ENCODE measurements around the gene HSPB3. TPM values are rescaled to one million over a fixed set of nuclear protein-coding genes. Genes with fewer than 3 reads are reported as not detected.
A peak's percentile ranks its signal among the peaks of the same experiment; 100 is the strongest.

The HSPB3 gene
- total RNA-seq (2014; rRNA removed), result not detected in 2 replicates
- Bru-seq, nascent RNA, result not detected
- BruChase-seq, experiment 1, labeled RNA remaining after a 6-hour chase, result not detected
- percentile 16 among the genes with signal in this experiment for BruChase-seq, experiment 2, labeled RNA remaining after a 2-hour chase
- long read RNA-seq, result 0 reads

DNA sequence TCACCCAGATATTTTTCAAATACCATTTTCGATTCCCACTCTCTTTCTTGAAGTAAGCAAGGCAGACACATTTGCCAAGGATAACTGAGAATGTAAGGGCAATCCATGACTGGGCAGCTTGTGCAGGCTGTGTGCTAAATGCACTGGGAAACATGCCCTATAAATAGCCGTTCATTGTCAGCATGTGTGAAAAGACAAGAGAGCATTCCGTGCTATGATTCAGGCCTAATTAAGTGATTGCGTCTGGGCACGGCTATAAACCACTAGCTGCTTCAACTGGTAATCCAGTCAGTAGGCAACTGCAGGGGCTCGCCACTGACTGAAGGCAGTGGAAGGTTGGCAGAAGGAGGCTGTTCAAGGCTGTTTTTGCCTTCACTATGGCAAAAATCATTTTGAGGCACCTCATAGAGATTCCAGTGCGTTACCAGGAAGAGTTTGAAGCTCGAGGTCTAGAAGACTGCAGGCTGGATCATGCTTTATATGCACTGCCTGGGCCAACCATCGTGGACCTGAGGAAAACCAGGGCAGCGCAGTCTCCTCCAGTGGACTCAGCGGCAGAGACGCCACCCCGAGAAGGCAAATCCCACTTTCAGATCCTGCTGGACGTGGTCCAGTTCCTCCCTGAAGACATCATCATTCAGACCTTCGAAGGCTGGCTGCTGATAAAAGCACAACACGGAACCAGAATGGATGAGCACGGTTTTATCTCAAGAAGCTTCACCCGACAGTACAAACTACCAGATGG is at the start of gene HSPB3:
HSPB3 (plus strand) TSS at position 287 of the 745 bp plus-strand sequence; CDS start at position 378, 91 bp downstream.
- H3K9me3 ChIP-seq (ENCODE audit: low read length), result no peaks in the 10 kb centered on the region
- H3K9me2 ChIP-seq (replicated peaks; ENCODE audit: low read length), result no peaks in the 10 kb centered on the region
- no TSS peak for BruUV-seq (replicated peaks)
- no peaks in the 10 kb centered on the region for H4K20me1 ChIP-seq (ENCODE audit: low read length)
- no peak within 1 kb of the TSS for H3K4me2 ChIP-seq (ENCODE audit: low read length)
- no peaks in the 10 kb centered on the region for H3F3A ChIP-seq (ENCODE audit: low read length, unreplicated experiment)
- no peak within 1 kb of the TSS for H3K9ac ChIP-seq (ENCODE audit: low read length)
- ChIA-PET CTCF (no interaction called here), POLR2A (ENCODE audit: unreplicated experiment) (no interaction called here)
- ATAC-seq (no peak), DNase-seq (no peak)
- H3K27me3 ChIP-seq (ENCODE audit: low read length), result no peaks in the 10 kb centered on the region
- intact Hi-C loops (cut with micrococcal nuclease), result no loop called here
- H3K36me3 ChIP-seq (ENCODE audit: low read depth, low read length), result no peaks in the 10 kb centered on the region
- H2AFZ ChIP-seq (ENCODE audit: low read length), result no peak within 1 kb of the TSS
- H3K4me1 ChIP-seq (ENCODE audit: insufficient read depth, low read length), result no peaks in the 10 kb centered on the region; the same call in 1 of the 2 replicates
- no peak within 1 kb of the TSS for H3K27ac ChIP-seq (ENCODE audit: low read length)
- no peaks in the 10 kb centered on the region for H3K79me2 ChIP-seq (ENCODE audit: low read length)
- no peak for TF ChIP-seq EZH2 (IDR thresholded peaks at IDR 0.05; ENCODE audit: low read length, unreplicated experiment)
- no peak for TF ChIP-seq CTCF (conservative IDR thresholded peaks at IDR 0.05; ENCODE audit: low read depth, low read length)
- TF ChIP-seq EZH2phosphoT487 (IDR thresholded peaks at IDR 0.05; ENCODE audit: borderline replicate concordance, low read length), result no peak
- H3K4me3 ChIP-seq (ENCODE audit: low read length), result no peak within 1 kb of the TSS

DNA sequence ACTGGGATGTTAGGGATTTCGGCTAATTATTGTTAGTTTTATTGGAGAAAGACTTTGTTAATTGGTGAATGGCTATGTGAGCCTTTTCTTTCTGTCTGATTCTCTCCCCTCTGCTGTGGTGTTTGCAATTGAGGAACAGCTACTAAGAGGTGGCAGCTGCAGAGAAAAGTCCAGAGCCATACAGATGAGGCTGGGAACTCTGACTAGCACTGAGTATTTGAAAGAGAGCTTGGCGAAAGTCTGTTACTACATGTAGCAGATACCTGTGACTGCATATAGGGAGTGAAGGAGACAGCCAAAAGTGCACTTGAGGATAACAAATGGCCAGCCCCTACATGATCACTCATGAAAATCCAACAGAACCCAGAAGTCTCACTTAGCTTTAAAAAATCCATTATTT is 44.3 kb upstream of the HSPB3 start:
- CTCF ChIA-PET, result no interaction called here
- no peak for ATAC-seq

More for the DNA sequence above, 44.3 kb upstream of the HSPB3 start:
- no peak for DNase-seq
- no peaks in the 10 kb centered on the region for H3K27me3 ChIP-seq (ENCODE audit: low read length)
- peaks cover 2% of the 10 kb centered on the region; the same call in 1 of the 2 replicates for H3K4me1 ChIP-seq (ENCODE audit: insufficient read depth, low read length)
- BruUV-seq (replicated peaks), result no TSS peak
- no peaks in the 10 kb centered on the region for H3F3A ChIP-seq (ENCODE audit: low read length, unreplicated experiment)
- H3K4me3 ChIP-seq (ENCODE audit: low read length), result no peak overlapping the region
- no peaks in the 10 kb centered on the region for H3K9me2 ChIP-seq (replicated peaks; ENCODE audit: low read length)
- POLR2A ChIA-PET (ENCODE audit: unreplicated experiment), result no interaction called here
- no peaks in the 10 kb centered on the region for H3K79me2 ChIP-seq (ENCODE audit: low read length)
- no peaks in the 10 kb centered on the region for H3K36me3 ChIP-seq (ENCODE audit: low read depth, low read length)
- H3K4me2 ChIP-seq (ENCODE audit: low read length), result no peak overlapping the region
- no peak overlapping the region for H3K9ac ChIP-seq (ENCODE audit: low read length)
- intact Hi-C loops (cut with micrococcal nuclease), result no loop called here
- H3K9me3 ChIP-seq (ENCODE audit: low read length), result no peaks in the 10 kb centered on the region
- TF ChIP-seq EZH2 (IDR thresholded peaks at IDR 0.05; ENCODE audit: low read length, unreplicated experiment) (no peak), CTCF (conservative IDR thresholded peaks at IDR 0.05; ENCODE audit: low read depth, low read length) (no peak), EZH2phosphoT487 (IDR thresholded peaks at IDR 0.05; ENCODE audit: borderline replicate concordance, low read length) (no peak)
- H4K20me1 ChIP-seq (ENCODE audit: low read length), result no peaks in the 10 kb centered on the region
- H3K27ac ChIP-seq (ENCODE audit: low read length), result no peak overlapping the region
- no peak overlapping the region for H2AFZ ChIP-seq (ENCODE audit: low read length)
